ENCODE data around the gene SLC9A8. TPM values are rescaled to one million over a fixed set of nuclear protein-coding genes. Genes with fewer than 3 reads are reported as not detected.

Gene SLC9A8, protein sequence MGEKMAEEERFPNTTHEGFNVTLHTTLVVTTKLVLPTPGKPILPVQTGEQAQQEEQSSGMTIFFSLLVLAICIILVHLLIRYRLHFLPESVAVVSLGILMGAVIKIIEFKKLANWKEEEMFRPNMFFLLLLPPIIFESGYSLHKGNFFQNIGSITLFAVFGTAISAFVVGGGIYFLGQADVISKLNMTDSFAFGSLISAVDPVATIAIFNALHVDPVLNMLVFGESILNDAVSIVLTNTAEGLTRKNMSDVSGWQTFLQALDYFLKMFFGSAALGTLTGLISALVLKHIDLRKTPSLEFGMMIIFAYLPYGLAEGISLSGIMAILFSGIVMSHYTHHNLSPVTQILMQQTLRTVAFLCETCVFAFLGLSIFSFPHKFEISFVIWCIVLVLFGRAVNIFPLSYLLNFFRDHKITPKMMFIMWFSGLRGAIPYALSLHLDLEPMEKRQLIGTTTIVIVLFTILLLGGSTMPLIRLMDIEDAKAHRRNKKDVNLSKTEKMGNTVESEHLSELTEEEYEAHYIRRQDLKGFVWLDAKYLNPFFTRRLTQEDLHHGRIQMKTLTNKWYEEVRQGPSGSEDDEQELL
- 49.2 and 65.7 TPM in 2 replicates for total RNA-seq

DNA sequence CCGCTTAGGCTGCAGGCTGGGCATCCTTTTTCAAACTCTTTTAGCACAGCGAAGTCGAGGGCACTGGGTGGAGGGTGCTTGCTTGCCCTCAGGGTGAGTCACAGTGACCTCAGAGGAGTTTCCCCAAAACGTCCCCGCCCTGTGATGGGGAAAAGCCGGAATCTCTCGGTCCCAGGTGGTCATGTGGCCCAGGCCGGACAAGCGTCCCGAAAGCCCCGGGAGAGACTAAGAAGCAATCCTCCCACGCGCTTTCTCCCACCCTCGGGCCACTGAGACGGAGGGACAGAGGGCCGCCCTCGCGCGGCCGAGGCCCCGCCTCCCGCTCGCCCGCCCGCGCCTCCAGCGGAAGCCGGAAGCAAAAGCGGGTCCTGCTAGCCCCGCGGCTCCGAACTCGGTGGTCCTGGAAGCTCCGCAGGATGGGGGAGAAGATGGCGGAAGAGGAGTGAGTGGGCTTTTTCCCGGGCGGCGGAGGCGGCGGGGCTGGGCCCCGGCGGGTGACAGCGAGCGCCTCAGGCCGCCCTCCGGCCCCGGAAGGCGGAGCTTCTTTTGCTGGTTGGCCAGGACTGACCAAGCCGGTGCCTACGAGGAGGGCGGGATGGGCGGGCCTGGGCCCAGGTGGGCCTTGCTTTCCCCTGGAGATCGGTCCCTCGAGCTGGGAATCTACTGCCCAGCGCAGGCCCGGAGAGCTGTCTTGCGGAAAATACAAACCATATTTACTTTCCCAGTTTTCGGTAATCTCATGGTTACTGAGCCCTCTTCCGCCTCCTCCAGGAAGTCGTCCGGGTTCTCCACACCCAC lies at the start of gene SLC9A8:
Gene SLC9A8, plus strand, starts transcription at position 322 of the 798 bp plus-strand sequence. Its CDS starts 95 bp downstream, at position 417.
- Mint-ChIP-seq H3K9me3 (no peaks in the 10 kb centered on the region), H3K36me3 (ENCODE audit: low read depth) (peaks cover 47% of the 10 kb centered on the region), H3K4me1 (peaks cover 72% of the 10 kb centered on the region), H3K4me3 (peak within 1 kb of the TSS; percentile 95), H3K27ac (peak within 1 kb of the TSS; percentile 94), H3K27me3 (no peaks in the 10 kb centered on the region)
- TF ChIP-seq, protein P1, sequence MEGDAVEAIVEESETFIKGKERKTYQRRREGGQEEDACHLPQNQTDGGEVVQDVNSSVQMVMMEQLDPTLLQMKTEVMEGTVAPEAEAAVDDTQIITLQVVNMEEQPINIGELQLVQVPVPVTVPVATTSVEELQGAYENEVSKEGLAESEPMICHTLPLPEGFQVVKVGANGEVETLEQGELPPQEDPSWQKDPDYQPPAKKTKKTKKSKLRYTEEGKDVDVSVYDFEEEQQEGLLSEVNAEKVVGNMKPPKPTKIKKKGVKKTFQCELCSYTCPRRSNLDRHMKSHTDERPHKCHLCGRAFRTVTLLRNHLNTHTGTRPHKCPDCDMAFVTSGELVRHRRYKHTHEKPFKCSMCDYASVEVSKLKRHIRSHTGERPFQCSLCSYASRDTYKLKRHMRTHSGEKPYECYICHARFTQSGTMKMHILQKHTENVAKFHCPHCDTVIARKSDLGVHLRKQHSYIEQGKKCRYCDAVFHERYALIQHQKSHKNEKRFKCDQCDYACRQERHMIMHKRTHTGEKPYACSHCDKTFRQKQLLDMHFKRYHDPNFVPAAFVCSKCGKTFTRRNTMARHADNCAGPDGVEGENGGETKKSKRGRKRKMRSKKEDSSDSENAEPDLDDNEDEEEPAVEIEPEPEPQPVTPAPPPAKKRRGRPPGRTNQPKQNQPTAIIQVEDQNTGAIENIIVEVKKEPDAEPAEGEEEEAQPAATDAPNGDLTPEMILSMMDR (IDR thresholded peaks at IDR 0.05): no peak
- ChIA-PET POLR2A (interaction anchor here (0.5 to 6.3 kb wide), 30 partner anchors 8 to 1648 kb away, joined by 3 to 205 read pairs (median 4); partner anchors contain the start of genes B4GALT5 and SPATA2), CTCF (interaction anchor here (1.0 to 1.4 kb wide), 5 partner anchors 10 to 202 kb away, joined by 3 to 8 read pairs (median 3); no protein-coding TSS in a partner anchor)
- peak; percentile 88 for ATAC-seq (ENCODE audit: low read depth)
- intact Hi-C loops (cut with micrococcal nuclease): loop anchor here (1.0 to 5.0 kb wide), 8 partner anchors 10 to 534 kb away; partner anchors contain the start of genes B4GALT5, SPATA2 and ZNFX1
- DNase-seq: peak; percentile 84

DNA sequence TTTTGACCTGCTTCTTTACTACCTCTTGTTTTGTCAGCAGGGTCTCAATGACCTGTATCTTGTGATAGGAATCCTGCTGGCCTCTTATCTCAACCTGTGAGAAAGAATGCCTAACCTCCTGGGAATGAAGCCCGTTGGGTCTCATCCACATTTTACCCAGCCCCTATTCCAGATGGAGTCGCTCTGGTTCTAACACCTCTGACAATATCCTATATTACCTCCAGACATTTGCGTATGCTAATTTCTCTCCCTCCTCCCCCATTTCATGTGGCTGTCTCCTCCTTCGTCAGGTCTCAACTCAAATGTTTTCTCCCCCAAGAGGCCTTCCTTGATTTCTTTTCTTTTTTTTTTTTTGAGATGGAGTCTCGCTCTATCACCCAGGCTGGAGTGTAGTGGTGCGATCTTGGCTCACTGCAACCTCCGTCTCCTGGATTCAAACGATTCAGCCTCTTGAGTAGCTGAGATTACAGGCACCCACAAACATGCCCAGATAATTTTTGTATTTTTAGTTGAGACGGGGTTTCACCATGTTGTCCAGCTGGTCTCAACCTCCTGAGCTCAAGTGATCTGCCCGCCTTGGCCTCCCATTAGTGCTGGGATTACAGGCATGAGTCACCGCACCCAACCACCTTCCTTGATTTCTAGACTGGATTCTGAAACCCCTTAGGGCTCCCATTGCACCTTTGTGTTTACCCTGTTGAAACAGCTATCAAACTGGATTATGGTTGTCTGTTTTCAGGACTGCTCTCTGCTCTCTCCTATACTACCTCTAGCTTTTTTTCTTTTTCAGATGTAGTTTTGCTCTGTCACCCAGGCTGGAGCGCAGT lies 49.5 kb upstream of the SLC9A8 start:
- Mint-ChIP-seq H3K9me3 (no peaks in the 10 kb centered on the region), H3K27ac (no peak overlapping the region), H3K4me3 (no peak overlapping the region), H3K27me3 (no peaks in the 10 kb centered on the region), H3K36me3 (ENCODE audit: low read depth) (no peaks in the 10 kb centered on the region), H3K4me1 (no peaks in the 10 kb centered on the region)
- intact Hi-C loops (cut with micrococcal nuclease): no loop called here
- no peak for DNase-seq
- ATAC-seq (ENCODE audit: low read depth): no peak
- CTCF ChIA-PET: no interaction called here
- TF ChIP-seq, protein P1 (IDR thresholded peaks at IDR 0.05): no peak
- POLR2A ChIA-PET: interaction anchor here (0.7 to 0.9 kb wide), 2 partner anchors 12 kb away, joined by 6 to 7 read pairs; no protein-coding TSS in a partner anchor

DNA sequence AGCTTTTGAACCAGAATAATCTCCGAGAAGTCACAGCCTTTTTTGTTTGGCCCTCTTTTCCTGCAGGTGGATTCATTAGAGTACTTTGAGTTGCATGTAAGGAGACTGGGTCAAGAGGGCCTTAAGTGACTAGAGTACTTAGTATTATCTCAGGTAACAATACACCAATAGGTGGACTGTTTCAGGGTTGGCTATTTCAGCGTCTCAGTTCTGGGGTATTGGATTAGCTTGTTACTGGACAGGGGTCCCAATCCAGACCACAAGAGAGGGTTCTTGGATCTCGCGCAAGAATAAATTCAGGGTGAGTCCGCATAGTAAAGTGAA lies 47.3 kb upstream of the SLC9A8 start:
- no peaks in the 10 kb centered on the region for H3K36me3 Mint-ChIP-seq (ENCODE audit: low read depth)
- TF ChIP-seq, protein P1 (IDR thresholded peaks at IDR 0.05): no peak
- H3K9me3 Mint-ChIP-seq: no peaks in the 10 kb centered on the region
- ChIA-PET POLR2A (interaction anchor here (0.6 kb wide), 1 partner anchor 96 kb away, joined by 4 read pairs; no protein-coding TSS in a partner anchor), CTCF (no interaction called here)
- H3K27me3 Mint-ChIP-seq: no peaks in the 10 kb centered on the region
- peaks cover 7% of the 10 kb centered on the region for H3K4me1 Mint-ChIP-seq
- ATAC-seq (ENCODE audit: low read depth): no peak
- intact Hi-C loops (cut with micrococcal nuclease): no loop called here
- no peak overlapping the region for H3K27ac Mint-ChIP-seq
- no peak overlapping the region for H3K4me3 Mint-ChIP-seq
- DNase-seq: no peak

DNA sequence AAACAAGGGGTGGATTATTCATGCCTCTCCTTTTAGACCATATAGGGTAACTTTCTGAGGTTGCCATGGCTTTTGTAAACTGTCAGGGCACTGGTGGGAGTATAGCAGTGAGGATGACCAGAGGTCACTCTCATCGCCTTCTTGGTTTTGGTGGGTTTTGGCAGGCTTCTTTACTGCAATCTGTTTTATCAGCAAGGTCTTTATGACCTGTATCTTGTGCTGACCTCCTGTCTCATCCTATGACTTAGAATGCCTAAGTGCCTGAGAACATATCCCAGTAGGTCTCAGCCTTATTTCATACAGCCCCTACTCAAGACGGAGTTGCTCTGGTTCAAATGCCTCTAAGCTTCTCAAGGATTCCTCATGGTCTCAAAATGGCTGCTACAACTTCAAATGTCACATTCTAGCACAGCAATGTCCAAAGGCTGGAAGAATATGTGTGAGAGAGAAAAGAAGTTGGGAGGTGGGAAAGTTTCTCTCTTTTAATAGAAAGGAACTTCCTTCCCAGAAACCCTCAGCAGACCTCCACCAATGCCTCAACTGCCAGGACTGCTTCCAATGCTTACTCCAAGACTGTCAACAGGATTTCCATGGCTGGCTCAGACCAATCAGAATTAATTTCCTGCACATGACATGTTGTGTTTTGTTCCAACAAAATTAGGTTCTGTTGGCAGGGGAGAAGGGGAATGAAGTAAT lies 46.6 kb upstream of the SLC9A8 start:
- TF ChIP-seq, protein P1 (IDR thresholded peaks at IDR 0.05): no peak
- Mint-ChIP-seq H3K27me3 (no peaks in the 10 kb centered on the region), H3K36me3 (ENCODE audit: low read depth) (no peaks in the 10 kb centered on the region), H3K9me3 (no peaks in the 10 kb centered on the region), H3K4me3 (no peak overlapping the region), H3K27ac (no peak overlapping the region), H3K4me1 (peaks cover 7% of the 10 kb centered on the region)
- POLR2A ChIA-PET: interaction anchor here (0.6 kb wide), 1 partner anchor 839 kb away, joined by 7 read pairs; no protein-coding TSS in a partner anchor
- DNase-seq (no peak), ATAC-seq (ENCODE audit: low read depth) (no peak)
- intact Hi-C loops (cut with micrococcal nuclease): no loop called here
- CTCF ChIA-PET: no interaction called here

All from activated B cell treated with CpG ODN at 0.5 μM for 24 hours (primary cell).